Colonic mucosa (tissue), 4 donors: ENCODE measurements around the gene GPX4. TPM values are rescaled to one million over a fixed set of nuclear protein-coding genes. Genes with fewer than 3 reads are reported as not detected.

ENCODE experiments used
- DNase-seq: peaks from one replicate; pipeline ENCODE4 v3.0.0-alpha.2; 2020
- H3K27ac ChIP-seq: fragments of 200-600 bp; one replicate; pipeline ENCODE4 v1.8.0; 2021
- H3K27me3 ChIP-seq: fragments of 200-600 bp; one replicate; pipeline ENCODE4 v1.8.0; 2021
- H3K36me3 ChIP-seq: fragments of 200-600 bp; one replicate; pipeline ENCODE4 v1.8.0; 2021
- H3K4me1 ChIP-seq: fragments of 200-600 bp; one replicate; pipeline ENCODE4 v1.8.0; 2021; ENCODE audit warnings: mild to moderate bottlenecking
- H3K4me3 ChIP-seq: fragments of 200-600 bp; one replicate; pipeline ENCODE4 v1.8.0; 2021
- H3K9ac ChIP-seq, 2 donors: one replicate each; pipeline ENCODE4 v1.7.0; 2013; ENCODE audit warnings: control low read depth in 2 of 2, low read depth in 2 of 2, low read length in 2 of 2
- H3K9me3 ChIP-seq: fragments of 200-600 bp; one replicate; pipeline ENCODE4 v1.8.0; 2021
- intact Hi-C: fragments of 100-400 bp; cut with DNase I; formaldehyde crosslinking; loops from one replicate; pipeline ENCODE4 v1.14.1; 2022
- total RNA-seq, 2 donors: library from RNA; stranded (reverse); fragmentation: NEBNext Ultra II Directional in 1 of 2; extraction: Animal tissue kit (Norgen Biotek cat#: 25700) in 1 of 2; gene quantifications; one replicate each; pipeline ENCODE4 v1.2.1, GENCODE V29; 2021
- TF ChIP-seq, protein P1 (sequence below): fragments of 200-600 bp; IDR thresholded peaks from one replicate; pipeline ENCODE4 v1.8.0; 2022; ENCODE audit warnings: antibody characterized with exemption, mild to moderate bottlenecking
- donor health status: healthy.
- donor health status: DM: no; HTN: no; CAD: no.
- donor health status: DM: no; HTN: no; CAD: no.

The GPX4 gene
- total RNA-seq, 2 donors from 2014 or later, result 187 to 189 TPM

DNA sequence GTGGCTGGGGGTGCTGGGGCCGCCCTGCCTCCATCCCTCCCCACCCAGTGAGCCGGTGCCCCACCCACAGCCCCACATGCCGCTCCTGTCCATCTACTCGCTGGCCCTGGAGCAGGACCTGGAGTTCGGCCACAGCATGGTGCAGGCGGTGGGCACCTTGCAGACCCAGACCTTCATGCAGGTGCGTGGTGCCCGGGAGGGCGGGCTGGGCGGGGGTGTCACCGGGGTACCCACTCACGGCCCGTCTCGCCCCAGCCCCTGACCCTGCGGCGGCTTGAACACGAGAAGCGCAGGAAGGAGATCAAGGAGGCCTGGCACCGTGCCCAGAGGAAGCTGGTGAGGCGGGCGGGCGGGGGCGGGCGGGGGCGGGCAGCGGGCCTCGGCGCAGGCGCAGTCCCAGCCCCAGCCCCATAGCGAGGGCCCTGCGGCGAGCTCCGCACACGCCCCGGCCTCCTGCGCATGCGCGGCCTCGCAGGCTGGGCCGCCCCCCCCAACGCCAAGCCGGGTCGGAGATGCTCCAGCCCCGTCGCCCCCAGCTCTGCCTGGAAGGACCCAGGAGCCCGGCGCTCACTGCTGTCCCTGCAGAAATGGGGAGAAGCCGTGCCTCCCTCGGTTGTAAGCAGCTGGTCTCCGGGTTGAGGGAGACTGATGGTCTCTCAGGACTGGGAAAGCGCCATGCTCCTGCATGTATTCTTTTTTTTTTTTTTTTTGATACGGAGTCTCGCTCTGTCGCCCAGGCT, 29.1 kb upstream of the GPX4 start:
- TF ChIP-seq, protein P1, sequence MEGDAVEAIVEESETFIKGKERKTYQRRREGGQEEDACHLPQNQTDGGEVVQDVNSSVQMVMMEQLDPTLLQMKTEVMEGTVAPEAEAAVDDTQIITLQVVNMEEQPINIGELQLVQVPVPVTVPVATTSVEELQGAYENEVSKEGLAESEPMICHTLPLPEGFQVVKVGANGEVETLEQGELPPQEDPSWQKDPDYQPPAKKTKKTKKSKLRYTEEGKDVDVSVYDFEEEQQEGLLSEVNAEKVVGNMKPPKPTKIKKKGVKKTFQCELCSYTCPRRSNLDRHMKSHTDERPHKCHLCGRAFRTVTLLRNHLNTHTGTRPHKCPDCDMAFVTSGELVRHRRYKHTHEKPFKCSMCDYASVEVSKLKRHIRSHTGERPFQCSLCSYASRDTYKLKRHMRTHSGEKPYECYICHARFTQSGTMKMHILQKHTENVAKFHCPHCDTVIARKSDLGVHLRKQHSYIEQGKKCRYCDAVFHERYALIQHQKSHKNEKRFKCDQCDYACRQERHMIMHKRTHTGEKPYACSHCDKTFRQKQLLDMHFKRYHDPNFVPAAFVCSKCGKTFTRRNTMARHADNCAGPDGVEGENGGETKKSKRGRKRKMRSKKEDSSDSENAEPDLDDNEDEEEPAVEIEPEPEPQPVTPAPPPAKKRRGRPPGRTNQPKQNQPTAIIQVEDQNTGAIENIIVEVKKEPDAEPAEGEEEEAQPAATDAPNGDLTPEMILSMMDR, result no peak
- intact Hi-C loops, result no loop called here
- Histone ChIP-seq H3K9me3 (no peaks in the 10 kb centered on the region), H3K27ac (peak overlapping the region; percentile 40), H3K27me3 (peaks cover 21% of the 10 kb centered on the region), H3K36me3 (no peaks in the 10 kb centered on the region), H3K4me3 (peak overlapping the region; percentile 35), H3K4me1 (peaks cover 5% of the 10 kb centered on the region), H3K9ac (peak overlapping the region in 1 of 2 donors; percentile 43)
- DNase-seq, result peak; percentile 92

DNA sequence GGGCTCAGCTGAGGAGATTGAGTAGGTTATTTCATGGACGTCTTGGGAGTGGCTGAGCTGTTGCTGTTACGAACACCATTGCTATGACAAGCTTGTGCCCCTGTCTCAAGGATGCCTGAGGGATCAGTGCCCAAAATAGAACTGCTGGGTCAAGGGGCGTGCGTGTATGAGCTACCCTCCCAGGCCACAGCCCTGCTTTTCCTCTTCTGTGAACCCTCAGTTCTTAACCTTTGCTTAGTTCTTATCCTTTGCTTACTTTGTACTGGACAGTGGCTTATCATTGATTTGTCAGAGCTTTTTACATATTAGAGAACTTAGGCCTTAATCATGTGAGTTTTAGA, 27.8 kb upstream of the GPX4 start:
- Histone ChIP-seq H3K9me3 (no peaks in the 10 kb centered on the region), H3K9ac (no peak overlapping the region), H3K27ac (peak overlapping the region; percentile 40), H3K36me3 (no peaks in the 10 kb centered on the region), H3K4me1 (peaks cover 5% of the 10 kb centered on the region), H3K4me3 (no peak overlapping the region), H3K27me3 (peaks cover 8% of the 10 kb centered on the region)
- DNase-seq, result no peak
- intact Hi-C loops, result no loop called here
- TF ChIP-seq, protein P1, result no peak

DNA sequence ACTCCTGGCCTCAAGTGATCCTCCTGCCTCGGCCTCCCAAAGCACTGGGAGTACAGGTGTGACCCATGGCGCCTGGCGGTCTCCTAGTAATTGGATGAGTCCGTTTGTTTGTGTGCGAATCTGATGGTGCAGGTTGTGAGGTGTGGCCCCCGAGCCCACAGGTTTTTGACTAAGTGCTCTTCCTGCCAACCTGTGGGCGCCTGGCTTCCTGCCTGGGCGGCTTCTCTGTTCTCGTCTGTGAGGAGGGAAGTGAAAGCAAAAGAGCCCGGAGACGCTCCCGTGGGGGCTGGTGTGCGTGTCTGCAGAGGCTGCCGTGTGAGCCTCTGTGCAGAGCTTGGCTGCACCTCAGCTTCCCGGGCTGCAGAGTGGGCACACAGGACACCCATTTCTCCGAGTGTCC, 26.8 kb upstream of the GPX4 start:
- H3K27ac ChIP-seq, result peak overlapping the region; percentile 44
- H3K4me3 ChIP-seq, result peak overlapping the region; percentile 0
- H3K27me3 ChIP-seq, result no peaks in the 10 kb centered on the region
- TF ChIP-seq, protein P1, result no peak
- intact Hi-C loops, result no loop called here
- peaks cover 9% of the 10 kb centered on the region for H3K4me1 ChIP-seq
- H3K9ac ChIP-seq, result peak overlapping the region in 1 of 2 donors; percentile 40
- DNase-seq, result peak; percentile 75
- no peaks in the 10 kb centered on the region for H3K36me3 ChIP-seq
- no peaks in the 10 kb centered on the region for H3K9me3 ChIP-seq

DNA sequence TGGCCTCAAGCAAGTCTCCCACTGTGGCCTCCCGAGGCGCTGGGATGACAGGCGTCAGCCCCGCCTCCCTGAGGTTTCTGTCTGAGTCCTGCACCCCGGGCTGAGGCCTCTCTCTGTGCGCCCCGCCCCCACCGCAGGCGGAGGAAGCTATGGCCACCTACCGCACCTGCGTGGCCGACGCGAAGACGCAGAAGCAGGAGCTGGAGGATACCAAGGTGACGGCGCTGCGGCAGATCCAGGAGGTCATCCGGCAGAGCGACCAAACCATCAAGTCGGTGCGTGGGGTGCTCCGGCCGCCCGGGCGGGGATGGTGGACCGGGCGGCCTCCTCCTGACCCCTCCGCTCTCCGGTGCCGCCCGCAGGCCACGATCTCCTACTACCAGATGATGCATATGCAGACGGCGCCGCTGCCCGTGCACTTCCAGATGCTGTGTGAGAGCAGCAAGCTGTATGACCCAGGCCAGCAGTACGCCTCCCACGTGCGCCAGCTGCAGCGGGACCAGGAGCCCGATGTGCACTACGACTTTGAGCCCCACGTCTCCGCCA, 24.2 kb upstream of the GPX4 start:
- Histone ChIP-seq H3K27me3 (no peaks in the 10 kb centered on the region), H3K27ac (no peak overlapping the region), H3K9me3 (no peaks in the 10 kb centered on the region), H3K9ac (no peak overlapping the region), H3K4me3 (no peak overlapping the region), H3K36me3 (no peaks in the 10 kb centered on the region), H3K4me1 (peaks cover 9% of the 10 kb centered on the region)
- TF ChIP-seq, protein P1, result no peak
- DNase-seq, result peak; percentile 39
- intact Hi-C loops, result no loop called here

DNA sequence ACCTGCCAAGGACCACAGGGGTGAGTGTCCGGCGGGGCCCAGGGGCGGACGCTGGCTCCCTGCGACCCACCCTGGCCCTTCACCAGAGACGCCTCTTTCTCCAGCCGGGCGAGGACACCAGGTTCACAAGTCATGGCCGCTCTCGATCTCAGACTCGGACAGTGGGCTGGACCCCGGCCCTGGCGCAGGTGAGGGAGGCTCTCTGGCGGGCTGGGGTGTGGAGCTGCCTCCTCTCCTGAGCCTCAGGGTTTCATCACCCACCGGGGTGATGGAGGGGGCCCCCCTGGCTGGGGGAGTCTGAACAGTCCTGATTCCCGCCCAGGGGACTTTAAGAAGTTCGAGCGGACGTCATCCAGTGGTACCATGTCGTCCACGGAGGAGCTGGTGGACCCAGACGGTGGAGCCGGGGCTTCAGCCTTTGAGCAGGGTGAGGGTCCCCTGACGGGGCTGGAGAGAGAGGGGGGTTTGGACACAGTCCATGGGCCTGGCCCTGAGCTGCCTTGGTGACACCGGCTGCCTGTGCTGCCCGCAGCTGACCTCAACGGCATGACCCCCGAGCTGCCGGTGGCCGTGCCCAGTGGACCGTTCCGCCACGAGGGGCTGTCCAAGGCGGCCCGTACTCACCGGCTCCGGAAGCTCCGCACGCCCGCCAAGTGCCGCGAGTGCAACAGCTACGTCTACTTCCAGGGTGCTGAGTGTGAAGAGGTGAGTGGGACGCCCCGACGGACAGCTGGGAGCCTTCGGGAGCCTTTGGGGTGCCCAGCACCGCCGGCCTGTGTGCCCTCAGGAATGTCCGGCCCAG, 23.2 kb upstream of the GPX4 start:
- DNase-seq, result no peak
- Histone ChIP-seq H3K27ac (no peak overlapping the region), H3K27me3 (no peaks in the 10 kb centered on the region), H3K4me1 (peaks cover 4% of the 10 kb centered on the region), H3K36me3 (no peaks in the 10 kb centered on the region), H3K4me3 (no peak overlapping the region), H3K9ac (no peak overlapping the region), H3K9me3 (no peaks in the 10 kb centered on the region)
- intact Hi-C loops, result no loop called here
- TF ChIP-seq, protein P1, result no peak
